ENCODE measurements around the gene CEP152. TPM values are rescaled to one million over a fixed set of nuclear protein-coding genes. Genes with fewer than 3 reads are reported as not detected.

Gene CEP152
- total RNA-seq, 2 donors from 2014 or later: 12.3 to 19.1 TPM

GRCh38 chr15:48825075-48825474 lies 14.2 kb upstream of the CEP152 start:
- H3K27me3 ChIP-seq (ENCODE audit: control insufficient read depth, insufficient read depth, low read length, poor library complexity, severe bottlenecking): no peaks in the 10 kb centered on the region
- no peak overlapping the region for H3K27ac ChIP-seq (ENCODE audit: low read depth, low read length)
- no peaks in the 10 kb centered on the region for H3K9me3 ChIP-seq (ENCODE audit: control insufficient read depth, low read length)
- DNase-seq: no peak
- no peaks in the 10 kb centered on the region for H3K4me1 ChIP-seq (ENCODE audit: control insufficient read depth, insufficient read depth, low read length)
- H3K4me3 ChIP-seq (ENCODE audit: low read length): no peak overlapping the region
- H3K36me3 Mint-ChIP-seq (ENCODE audit: low read depth): no peaks in the 10 kb centered on the region
- no CpG with 5 or more reads among the region's 1 CpG for WGBS, 2 experiments (ENCODE audit: insufficient coverage in 1 of 2, insufficient read length in 1 of 2)
- H3K27ac Mint-ChIP-seq: no peak overlapping the region
- H3K36me3 ChIP-seq (ENCODE audit: control insufficient read depth, insufficient read depth, low read length): no peaks in the 10 kb centered on the region
- no peak overlapping the region for H3K9ac ChIP-seq (ENCODE audit: extremely low read depth, low read length, poor library complexity, severe bottlenecking)
- no peak for TF ChIP-seq CTCF (conservative IDR thresholded peaks at IDR 0.05)
- H3K4me1 Mint-ChIP-seq: peaks cover 13% of the 10 kb centered on the region
- no peak overlapping the region for H3K4me3 Mint-ChIP-seq
- H3K9me3 Mint-ChIP-seq: no peaks in the 10 kb centered on the region
- no peaks in the 10 kb centered on the region for H3K27me3 Mint-ChIP-seq (ENCODE audit: insufficient read depth)

DNA sequence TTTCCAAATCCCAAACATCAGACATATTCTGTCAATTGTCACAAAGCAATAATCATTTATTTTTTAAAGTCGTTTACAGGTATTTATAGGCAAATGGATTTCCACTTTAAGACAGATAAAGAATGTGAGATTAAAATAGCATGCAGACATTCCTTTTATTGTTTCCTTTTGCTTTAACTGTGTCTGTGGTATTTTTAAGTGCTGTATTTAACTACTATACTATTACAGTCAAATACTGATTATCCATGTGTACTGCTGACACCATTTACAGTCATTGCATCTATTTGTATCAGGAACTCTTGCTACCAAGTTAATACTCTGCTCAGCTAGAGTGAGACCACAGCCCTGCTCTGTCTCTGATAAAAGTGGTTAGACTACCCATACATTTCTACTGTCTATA lies 12.8 kb upstream of the CEP152 start:
- no peak for DNase-seq
- Mint-ChIP-seq H3K27ac (no peak overlapping the region), H3K4me3 (no peak overlapping the region), H3K27me3 (ENCODE audit: insufficient read depth) (no peaks in the 10 kb centered on the region), H3K36me3 (ENCODE audit: low read depth) (no peaks in the 10 kb centered on the region), H3K9me3 (no peaks in the 10 kb centered on the region), H3K4me1 (peaks cover 10% of the 10 kb centered on the region)
- Histone ChIP-seq H3K36me3 (ENCODE audit: control insufficient read depth, insufficient read depth, low read length) (no peaks in the 10 kb centered on the region), H3K9me3 (ENCODE audit: control insufficient read depth, low read length) (no peaks in the 10 kb centered on the region), H3K4me1 (ENCODE audit: control insufficient read depth, insufficient read depth, low read length) (no peaks in the 10 kb centered on the region), H3K9ac (ENCODE audit: extremely low read depth, low read length, poor library complexity, severe bottlenecking) (no peak overlapping the region), H3K27ac (ENCODE audit: low read depth, low read length) (no peak overlapping the region), H3K4me3 (ENCODE audit: low read length) (no peak overlapping the region), H3K27me3 (ENCODE audit: control insufficient read depth, insufficient read depth, low read length, poor library complexity, severe bottlenecking) (no peaks in the 10 kb centered on the region)
- no peak for TF ChIP-seq CTCF (conservative IDR thresholded peaks at IDR 0.05)
- WGBS, 2 experiments (ENCODE audit: insufficient coverage in 1 of 2, insufficient read length in 1 of 2): 88 to 100% methylated on average over 1 of the region's 1 CpG

GRCh38 chr15:48823237-48823636 lies 12.4 kb upstream of the CEP152 start:
- Mint-ChIP-seq H3K4me1 (peaks cover 10% of the 10 kb centered on the region), H3K4me3 (no peak overlapping the region), H3K36me3 (ENCODE audit: low read depth) (no peaks in the 10 kb centered on the region), H3K9me3 (no peaks in the 10 kb centered on the region), H3K27ac (peak overlapping the region; percentile 22), H3K27me3 (ENCODE audit: insufficient read depth) (no peaks in the 10 kb centered on the region)
- Histone ChIP-seq H3K36me3 (ENCODE audit: control insufficient read depth, insufficient read depth, low read length) (no peaks in the 10 kb centered on the region), H3K27ac (ENCODE audit: low read depth, low read length) (no peak overlapping the region), H3K27me3 (ENCODE audit: control insufficient read depth, insufficient read depth, low read length, poor library complexity, severe bottlenecking) (no peaks in the 10 kb centered on the region), H3K4me3 (ENCODE audit: low read length) (no peak overlapping the region), H3K4me1 (ENCODE audit: control insufficient read depth, insufficient read depth, low read length) (no peaks in the 10 kb centered on the region), H3K9ac (ENCODE audit: extremely low read depth, low read length, poor library complexity, severe bottlenecking) (no peak overlapping the region), H3K9me3 (ENCODE audit: control insufficient read depth, low read length) (no peaks in the 10 kb centered on the region)
- no peak for TF ChIP-seq CTCF (conservative IDR thresholded peaks at IDR 0.05)
- DNase-seq: peak; percentile 73
- WGBS, 2 experiments (ENCODE audit: insufficient coverage in 1 of 2, insufficient read length in 1 of 2): 4% methylated on average over 1 of the region's 1 CpG; no CpG with 5 or more reads in 1 of the 2 experiments

Measured in endodermal cell (in vitro differentiated cells).